HG03159 (cell line): ENCODE results near the gene MGAT3.
A peak's percentile ranks its signal among the peaks of the same experiment; 100 is the strongest.

ENCODE experiments used
- ATAC-seq: cut with Tn5 transposase; IDR thresholded peaks from one replicate; pipeline ENCODE4 v1.9.1; 2021; ENCODE audit warnings: mild to moderate bottlenecking, moderate library complexity; ENCODE audit not compliant: unreplicated experiment

Gene MGAT3

GRCh38 chr22:39526736-39527171, 69.9 kb downstream of the MGAT3 start:
- ATAC-seq: no peak

- ATAC-seq: no peak
These were observed 70.7 kb downstream of the MGAT3 start for GRCh38 chr22:39527481-39527961.

GRCh38 chr22:39528080-39528661, 71.4 kb downstream of the MGAT3 start:
- no peak for ATAC-seq

- ATAC-seq: peak; percentile 29
These were observed 72.1 kb downstream of the MGAT3 start for GRCh38 chr22:39528681-39529486.

- no peak for ATAC-seq
These were observed 72.7 kb downstream of the MGAT3 start for GRCh38 chr22:39529487-39529851.

- no peak for ATAC-seq
These were observed 73.3 kb downstream of the MGAT3 start for GRCh38 chr22:39530116-39530515.

- ATAC-seq: no peak
These were observed 74.0 kb downstream of the MGAT3 start for GRCh38 chr22:39530692-39531331.

- peak; percentile 67 for ATAC-seq
These were observed 75.6 kb downstream of the MGAT3 start, which contains the start of gene RPS19BP1 for GRCh38 chr22:39532215-39533073. Gene RPS19BP1, minus strand, starts transcription at chr22:39532748. Its CDS starts 10 bp downstream, at chr22:39532738.

GRCh38 chr22:39534092-39534506, 77.3 kb downstream of the MGAT3 start:
- ATAC-seq: no peak

- no peak for ATAC-seq
These were observed 78.0 kb downstream of the MGAT3 start for GRCh38 chr22:39534591-39535356.

GRCh38 chr22:39535357-39535725, 78.5 kb downstream of the MGAT3 start:
- ATAC-seq: no peak

- ATAC-seq: no peak
These were observed 79.1 kb downstream of the MGAT3 start for GRCh38 chr22:39535831-39536449.

GRCh38 chr22:39536711-39537110, 79.9 kb downstream of the MGAT3 start:
- ATAC-seq: no peak

- no peak for ATAC-seq
These were observed 81.2 kb downstream of the MGAT3 start for GRCh38 chr22:39537975-39538374.
